ENCODE results near the gene SORBS2. TPM values are rescaled to one million over a fixed set of nuclear protein-coding genes. Genes with fewer than 3 reads are reported as not detected.

The SORBS2 gene
- total RNA-seq, 2 experiments from 2014 or later: not detected

- ATAC-seq (ENCODE audit: poor library complexity) (no peak), DNase-seq (no peak)
- H3K9me3 ChIP-seq (ENCODE audit: control insufficient read depth in 1 of 2, insufficient read depth in 1 of 2, low read length in 2 of 2): no peaks in the 10 kb centered on the region
- no peak overlapping the region for H3K4me3 ChIP-seq (ENCODE audit: low read length)
- H3K36me3 ChIP-seq (ENCODE audit: insufficient read depth, low read length): no peaks in the 10 kb centered on the region
- peaks cover 10% of the 10 kb centered on the region for H3K27me3 Mint-ChIP-seq
- CTCF ChIA-PET: no interaction called here
- H3K4me3 Mint-ChIP-seq: no peak overlapping the region
- TF ChIP-seq CTCF (IDR thresholded peaks at IDR 0.05): no peak
- intact Hi-C loops (cut with DNase I, micrococcal nuclease): no loop called here
- H3K27ac Mint-ChIP-seq: no peak overlapping the region
- no peaks in the 10 kb centered on the region for H3K4me1 ChIP-seq (ENCODE audit: insufficient read depth, low read length)
- no peaks in the 10 kb centered on the region for H3K27me3 ChIP-seq (ENCODE audit: control insufficient read depth in 1 of 2, insufficient read depth in 2 of 2, low read length in 2 of 2)
- no peaks in the 10 kb centered on the region for H3K9me3 Mint-ChIP-seq
- POLR2A ChIA-PET: no interaction called here
- H3K27ac ChIP-seq (ENCODE audit: low read depth in 1 of 2, low read length in 2 of 2): no peak overlapping the region
- no peaks in the 10 kb centered on the region for H3K4me1 Mint-ChIP-seq (ENCODE audit: low read depth)
- no peaks in the 10 kb centered on the region for H3K36me3 Mint-ChIP-seq (ENCODE audit: low read depth)
Measured at GRCh38 chr4:185830263-185830994, 18.4 kb upstream of the SORBS2 start.

- Mint-ChIP-seq H3K27ac (no peak overlapping the region), H3K27me3 (peaks cover 5% of the 10 kb centered on the region), H3K36me3 (ENCODE audit: low read depth) (no peaks in the 10 kb centered on the region), H3K4me1 (ENCODE audit: low read depth) (no peaks in the 10 kb centered on the region), H3K4me3 (no peak overlapping the region), H3K9me3 (no peaks in the 10 kb centered on the region)
- POLR2A ChIA-PET: no interaction called here
- H3K27ac ChIP-seq (ENCODE audit: low read depth in 1 of 2, low read length in 2 of 2): no peak overlapping the region
- no peak overlapping the region for H3K4me3 ChIP-seq (ENCODE audit: low read length)
- H3K4me1 ChIP-seq (ENCODE audit: insufficient read depth, low read length): no peaks in the 10 kb centered on the region
- TF ChIP-seq CTCF (IDR thresholded peaks at IDR 0.05): no peak
- no peak for ATAC-seq (ENCODE audit: poor library complexity)
- CTCF ChIA-PET: no interaction called here
- intact Hi-C loops (cut with DNase I, micrococcal nuclease): no loop called here
- DNase-seq: no peak
- no peaks in the 10 kb centered on the region for H3K27me3 ChIP-seq (ENCODE audit: control insufficient read depth in 1 of 2, insufficient read depth in 2 of 2, low read length in 2 of 2)
- no peaks in the 10 kb centered on the region for H3K36me3 ChIP-seq (ENCODE audit: insufficient read depth, low read length)
- H3K9me3 ChIP-seq (ENCODE audit: control insufficient read depth in 1 of 2, insufficient read depth in 1 of 2, low read length in 2 of 2): no peaks in the 10 kb centered on the region
Measured at GRCh38 chr4:185826381-185826780, 14.4 kb upstream of the SORBS2 start.

- POLR2A ChIA-PET: no interaction called here
- H3K36me3 Mint-ChIP-seq (ENCODE audit: low read depth): no peaks in the 10 kb centered on the region
- H3K27ac ChIP-seq (ENCODE audit: low read depth in 1 of 2, low read length in 2 of 2): no peak overlapping the region
- H3K36me3 ChIP-seq (ENCODE audit: insufficient read depth, low read length): no peaks in the 10 kb centered on the region
- no peaks in the 10 kb centered on the region for H3K4me1 Mint-ChIP-seq (ENCODE audit: low read depth)
- no peaks in the 10 kb centered on the region for H3K4me1 ChIP-seq (ENCODE audit: insufficient read depth, low read length)
- peaks cover 5% of the 10 kb centered on the region for H3K27me3 Mint-ChIP-seq
- peaks cover 0 to 5% of the 10 kb centered on the region in 2 experiments for H3K9me3 ChIP-seq (ENCODE audit: control insufficient read depth in 1 of 2, insufficient read depth in 1 of 2, low read length in 2 of 2)
- H3K4me3 ChIP-seq (ENCODE audit: low read length): no peak overlapping the region
- no peaks in the 10 kb centered on the region for H3K9me3 Mint-ChIP-seq
- no peak for TF ChIP-seq CTCF (IDR thresholded peaks at IDR 0.05)
- no peak for DNase-seq
- ATAC-seq (ENCODE audit: poor library complexity): no peak
- no peaks in the 10 kb centered on the region for H3K27me3 ChIP-seq (ENCODE audit: control insufficient read depth in 1 of 2, insufficient read depth in 2 of 2, low read length in 2 of 2)
- H3K27ac Mint-ChIP-seq: no peak overlapping the region
- intact Hi-C loops (cut with DNase I, micrococcal nuclease): no loop called here
- H3K4me3 Mint-ChIP-seq: no peak overlapping the region
- CTCF ChIA-PET: no interaction called here
Measured at GRCh38 chr4:185825737-185826136, 13.7 kb upstream of the SORBS2 start.
